H4 (cell line): ENCODE results near the gene XDH. TPM values are rescaled to one million over a fixed set of nuclear protein-coding genes. Genes with fewer than 3 reads are reported as not detected.

Experiments
- DNase-seq: peaks from one replicate; pipeline ENCODE4 v3.0.0-alpha.2; 2015; ENCODE audit warnings: low spot score
- total RNA-seq: library from RNA; depleted of rRNA; stranded (reverse); fragments of >200 nt; shearing (Covaris generic); gene quantifications from 2 replicates; pipeline ENCODE4 v1.2.3, GENCODE V29; 2014

Gene XDH
- total RNA-seq, 1 experiment from 2014 or later: 0.33 TPM

DNA sequence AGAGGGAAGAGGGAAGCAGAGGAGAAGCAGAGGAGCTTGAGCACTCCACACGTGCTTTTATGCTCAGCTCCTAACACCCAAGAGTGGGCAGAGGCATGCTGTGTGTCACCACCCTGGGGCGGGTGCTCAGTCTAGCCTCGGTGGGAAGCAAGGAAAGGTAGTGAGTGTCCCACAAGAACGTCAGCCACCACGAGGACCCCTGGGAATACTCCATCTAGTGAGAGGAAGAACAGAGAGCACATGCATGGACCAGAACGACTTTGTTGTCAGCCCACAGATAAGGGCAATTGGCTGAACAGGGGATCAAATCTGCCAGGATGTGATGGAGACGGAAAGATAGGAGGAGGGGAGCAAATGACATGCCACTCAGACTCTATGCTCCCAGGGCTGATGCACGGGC lies 83.4 kb downstream of the XDH start:
- no peak for DNase-seq

DNA sequence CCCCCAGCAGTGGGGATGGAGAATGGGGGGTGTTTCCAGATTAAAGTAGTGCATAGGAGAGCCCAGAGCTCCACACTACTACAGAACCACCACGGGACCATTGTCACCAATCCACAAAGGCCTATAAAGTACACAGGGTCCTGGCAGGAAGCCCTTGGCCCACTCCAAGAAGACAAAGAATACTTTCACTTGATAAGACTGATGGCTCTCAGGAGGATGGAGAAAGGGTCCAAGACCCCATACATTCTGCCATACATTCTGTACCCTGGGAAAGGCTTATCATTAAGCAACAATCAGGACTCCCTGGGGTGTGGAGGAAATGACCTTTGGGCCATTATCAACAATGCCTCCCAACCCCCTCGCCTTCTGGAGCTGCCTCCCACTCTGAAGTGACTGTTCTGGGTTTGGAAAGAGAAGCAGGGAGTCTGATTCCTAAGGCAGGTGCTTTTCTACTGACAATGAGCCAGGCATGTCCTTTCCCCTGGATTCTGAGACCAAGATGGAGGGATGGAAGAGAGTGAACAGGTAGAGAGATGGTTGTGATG lies 85.4 kb downstream of the XDH start:
- no peak for DNase-seq

DNA sequence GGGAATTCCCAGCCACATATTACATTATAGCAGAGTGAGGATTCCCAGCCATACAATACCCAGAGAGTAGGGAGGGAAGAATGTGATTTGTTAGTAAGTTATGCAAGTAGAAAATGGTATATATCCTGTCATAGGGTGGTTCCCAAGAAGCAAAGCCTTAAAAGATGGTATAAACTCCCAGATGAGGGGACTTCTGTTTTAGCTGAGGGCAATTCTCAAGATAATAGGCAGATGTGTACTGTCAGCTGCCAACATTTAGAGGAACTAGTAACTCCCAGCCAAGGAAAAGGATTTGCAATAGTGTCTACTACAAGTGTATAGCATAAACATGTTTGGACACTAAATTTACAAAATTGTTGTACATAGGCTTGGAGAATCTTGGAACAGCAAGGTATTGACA lies 86.5 kb downstream of the XDH start:
- DNase-seq: no peak

DNA sequence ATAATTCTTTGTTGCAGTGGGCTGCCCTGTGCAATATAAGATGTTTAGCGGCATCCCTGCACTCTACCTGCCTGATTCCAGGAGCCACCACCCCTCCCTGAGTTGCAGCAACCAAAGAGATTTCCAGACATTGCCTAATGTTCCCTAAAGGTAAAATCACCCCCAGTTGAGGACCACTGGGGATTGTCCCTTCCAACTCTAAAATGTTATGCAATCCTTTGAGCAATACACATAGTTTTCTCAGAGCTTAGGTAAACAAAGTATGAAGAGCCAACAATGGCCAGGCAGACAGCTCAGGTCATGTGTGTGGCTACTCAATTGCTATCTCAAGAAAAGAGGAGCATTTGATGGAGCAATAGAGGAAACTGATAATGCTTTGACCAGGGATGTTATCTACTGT lies 87.0 kb downstream of the XDH start:
- DNase-seq: no peak

DNA sequence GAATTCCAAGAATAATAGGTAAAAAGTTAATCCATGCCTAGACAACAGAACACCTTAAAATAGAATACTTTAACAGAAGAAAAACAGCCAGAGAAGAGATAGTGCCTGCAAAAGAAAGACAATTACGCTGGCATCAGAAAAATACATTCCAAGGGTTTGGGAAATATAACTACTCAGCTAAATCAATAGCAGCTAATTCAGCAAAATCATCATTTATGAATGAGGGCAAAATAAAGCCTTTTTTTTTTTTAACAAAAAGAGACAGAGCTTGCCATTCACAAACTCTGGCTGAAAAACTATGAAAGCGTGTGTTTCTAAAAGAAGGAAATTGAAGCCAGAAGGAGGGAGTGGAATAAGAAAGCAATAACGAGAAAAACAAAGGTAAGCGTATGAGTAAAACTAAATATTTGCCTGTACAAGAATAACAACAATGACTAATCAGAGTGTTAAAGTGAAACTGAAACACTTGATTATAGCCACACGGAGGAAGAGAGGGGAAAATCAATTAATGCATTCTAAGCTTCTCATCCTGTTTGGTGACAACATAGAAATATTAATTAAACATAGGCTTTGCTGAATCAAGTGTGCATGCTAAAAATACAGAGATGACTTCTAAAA lies 90.4 kb downstream of the XDH start:
- peak; percentile 9 for DNase-seq

DNA sequence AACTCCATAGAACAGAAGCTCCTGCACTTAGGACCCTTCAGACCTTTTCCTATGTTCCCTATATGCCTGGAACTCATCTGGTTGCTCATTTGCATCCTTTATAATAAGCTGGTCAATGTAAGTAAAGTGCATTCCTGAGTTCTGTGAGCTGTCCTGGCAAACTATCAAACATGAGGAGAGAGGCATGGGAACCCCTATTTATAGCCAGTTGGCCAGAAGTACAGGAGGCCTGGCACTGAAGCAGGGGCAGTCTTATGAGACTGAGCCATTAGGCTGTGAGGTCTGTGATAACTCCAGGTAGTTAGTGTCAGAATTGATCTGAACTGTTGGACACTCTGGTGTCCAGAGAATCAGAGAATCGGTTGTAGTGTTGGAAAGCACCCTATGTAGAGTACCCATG lies 92.2 kb downstream of the XDH start:
- no peak for DNase-seq

DNA sequence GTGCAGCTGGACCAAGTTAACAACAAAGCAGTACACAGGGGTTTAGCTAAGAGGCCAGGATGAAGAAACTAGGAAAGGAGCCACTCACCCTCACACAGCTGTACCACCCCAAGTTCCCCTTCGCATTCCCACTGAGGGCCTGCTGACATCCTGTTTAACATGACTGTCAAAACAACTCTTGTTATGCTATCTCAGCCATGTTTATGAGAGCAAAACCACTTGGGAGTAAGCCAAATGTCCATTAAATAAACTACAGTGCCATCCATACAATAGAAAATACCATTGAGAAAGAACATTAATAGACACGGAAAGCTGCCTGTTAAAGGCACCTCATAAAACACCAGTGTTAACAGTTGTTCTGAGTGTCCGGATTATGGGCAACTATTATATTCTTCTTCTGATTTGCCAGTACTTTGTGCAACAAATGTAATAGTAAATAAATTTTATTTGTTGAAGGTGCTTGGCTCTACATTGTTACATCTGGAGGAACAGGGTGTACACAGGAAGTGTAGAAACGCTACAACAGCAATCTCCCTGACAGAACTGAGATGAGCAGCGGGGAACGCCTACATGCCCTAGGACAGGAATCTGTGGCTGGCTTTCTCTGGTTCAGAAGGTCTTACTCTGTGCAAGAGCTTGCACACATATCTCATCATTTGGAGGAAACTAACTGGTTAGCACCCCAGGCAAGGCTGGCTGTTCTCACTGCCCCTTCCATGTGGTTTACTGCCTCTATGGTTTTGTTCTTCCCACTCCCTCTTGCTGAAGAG lies 95.0 kb downstream of the XDH start:
- peak; percentile 68 for DNase-seq

DNA sequence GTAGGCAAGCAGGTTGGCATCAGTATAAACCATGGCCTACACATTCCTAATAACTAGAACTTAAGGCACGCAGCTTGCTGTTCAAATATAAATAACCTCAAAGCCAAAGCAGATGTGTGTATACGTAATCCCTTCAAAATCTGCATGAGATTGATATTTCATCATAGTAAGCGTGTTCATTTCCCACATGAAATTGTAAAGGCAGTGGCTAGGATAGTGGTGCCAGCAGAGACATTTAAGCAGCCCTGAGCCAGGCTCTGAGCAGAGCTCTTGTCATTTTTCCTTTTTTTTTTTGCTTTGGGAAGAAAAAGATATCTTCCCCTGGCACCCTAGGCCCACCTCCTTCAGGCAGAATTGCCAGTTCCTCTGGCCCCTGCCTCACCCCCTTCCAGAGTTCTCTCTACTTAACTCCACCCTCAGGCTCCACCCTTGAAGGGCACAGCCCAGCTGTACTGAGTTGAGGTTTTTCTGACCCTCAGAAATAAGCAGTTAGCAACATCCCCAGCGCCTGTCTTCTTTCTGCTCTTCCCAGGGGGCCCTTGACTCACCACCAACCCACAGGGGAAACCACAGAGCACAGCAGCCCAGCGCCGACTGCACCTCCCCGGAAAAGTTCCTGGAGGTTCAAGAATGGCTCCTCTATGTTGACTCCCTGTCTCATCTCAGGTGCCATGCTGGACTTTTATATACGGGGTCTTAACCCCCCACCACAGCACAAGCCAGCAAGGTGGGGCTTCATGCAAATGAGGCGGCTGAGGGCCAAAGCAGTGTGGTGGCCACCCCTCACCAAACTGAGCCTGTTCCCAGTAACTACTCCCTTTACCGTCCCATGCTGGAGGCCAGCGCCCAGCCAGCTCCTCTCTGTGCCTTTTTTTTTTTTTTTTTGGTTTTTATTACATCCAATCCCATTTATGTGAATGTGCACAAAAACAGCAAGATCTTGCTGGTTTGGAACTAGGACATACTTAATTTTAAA lies 95.9 kb downstream of the XDH start:
- DNase-seq: peak; percentile 66

DNA sequence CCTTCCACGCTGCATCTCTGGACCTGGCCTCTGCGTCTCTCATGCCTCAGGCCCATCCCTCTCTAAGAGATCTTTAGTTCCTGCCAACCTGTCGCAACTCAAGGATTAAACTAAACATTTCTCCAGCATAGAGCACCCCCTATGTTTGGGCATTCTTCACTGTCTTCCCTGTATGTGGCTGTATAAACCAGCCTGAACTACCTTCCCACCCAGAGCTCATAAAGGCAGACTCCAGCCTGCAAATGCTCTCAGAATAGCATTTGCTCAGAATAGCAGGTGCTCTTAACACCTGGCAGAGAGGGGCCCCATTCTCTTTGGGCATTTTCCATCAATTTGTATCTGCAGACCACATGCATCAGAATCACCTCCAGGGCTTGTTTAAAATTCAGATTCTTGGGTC lies 97.1 kb downstream of the XDH start:
- no peak for DNase-seq

DNA sequence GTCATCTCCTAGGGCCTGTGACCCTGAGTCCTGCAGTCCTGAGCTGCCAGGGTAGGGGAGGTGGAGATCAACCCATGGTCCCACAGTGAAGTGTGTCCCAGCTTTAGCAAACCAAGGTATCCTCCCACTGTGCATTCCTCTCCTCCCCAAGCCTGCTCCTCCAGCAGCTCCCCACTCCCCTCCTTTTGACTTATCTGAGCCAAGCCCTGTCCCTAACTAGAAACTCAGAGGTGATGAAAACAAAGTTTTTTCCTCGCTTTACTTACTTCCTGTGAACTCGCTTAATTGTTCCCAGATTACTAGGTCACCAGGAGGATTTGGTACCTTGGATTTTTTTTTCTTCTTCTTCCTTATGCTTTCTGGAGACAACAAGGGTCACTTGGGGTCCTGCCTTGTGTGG lies 99.8 kb downstream of the XDH start:
- DNase-seq: no peak

DNA sequence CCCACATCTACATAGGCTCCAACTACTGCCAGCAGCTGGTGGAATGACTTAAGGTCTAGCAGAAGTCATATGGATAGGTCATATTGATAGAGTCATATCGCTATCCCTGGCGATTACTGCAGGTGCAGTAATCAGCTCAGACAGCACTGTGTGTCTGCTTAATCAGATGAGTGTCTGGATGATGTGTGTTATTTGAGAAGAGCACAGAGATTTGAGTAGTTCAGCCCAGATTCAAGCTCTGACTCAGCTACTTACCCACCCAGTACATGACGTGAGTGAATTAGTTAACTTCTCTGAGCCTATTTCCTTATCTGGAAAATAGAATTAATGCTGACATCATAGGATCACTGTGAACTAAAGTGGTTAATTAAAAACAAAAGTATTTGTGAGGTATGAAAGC lies 101.6 kb downstream of the XDH start:
- DNase-seq: no peak

DNA sequence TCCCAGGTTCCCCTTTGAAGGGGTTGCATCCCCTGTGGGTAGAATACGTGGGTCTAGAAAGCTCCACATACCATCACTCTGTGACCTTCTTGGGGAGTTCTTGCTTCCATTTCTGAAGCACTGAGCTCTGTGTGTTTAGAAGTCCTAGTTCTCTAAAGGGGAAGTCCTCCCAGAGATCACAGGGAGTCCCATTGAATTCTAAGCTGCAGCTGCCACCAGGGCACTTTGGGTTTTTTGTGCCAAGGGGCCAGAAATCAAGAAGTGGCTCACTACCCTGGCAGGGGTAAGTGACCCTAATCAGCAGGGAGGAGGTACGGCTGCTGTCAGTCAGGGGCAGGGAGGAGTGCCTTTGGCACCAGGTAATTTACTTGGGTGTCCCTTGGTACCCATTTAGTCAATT lies 109.7 kb downstream of the XDH start:
- DNase-seq: no peak

DNA sequence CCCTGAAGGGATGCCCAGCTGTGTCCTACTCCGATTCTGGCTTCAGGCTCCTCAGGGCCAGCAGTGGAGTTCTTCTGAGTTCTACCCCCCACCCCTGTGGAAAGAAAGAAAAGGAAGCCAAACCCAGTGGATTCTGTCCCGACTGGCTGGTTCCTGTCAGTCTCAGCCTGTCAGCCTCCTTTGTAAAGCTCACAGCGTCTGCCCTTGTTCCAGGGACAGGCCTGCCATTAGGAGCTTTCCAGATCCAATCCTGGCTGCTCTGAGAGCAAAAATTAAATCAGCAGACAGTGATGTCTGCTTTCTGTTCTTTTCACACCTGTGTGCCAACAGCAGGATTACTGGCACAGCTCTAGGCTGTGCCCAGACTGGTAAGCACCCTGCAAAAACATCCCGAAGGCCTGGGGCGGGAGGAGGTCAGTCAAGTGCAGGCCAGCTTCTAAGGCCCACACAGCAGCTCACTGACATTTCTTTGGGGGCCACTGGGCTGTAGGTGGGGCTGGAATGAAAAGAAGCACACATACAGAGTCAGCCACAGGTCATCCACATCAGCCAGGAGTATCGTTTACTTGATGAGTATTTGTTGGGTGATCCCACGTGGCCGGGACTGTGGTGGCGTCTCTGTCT lies 111.5 kb downstream of the XDH start:
- DNase-seq: no peak

DNA sequence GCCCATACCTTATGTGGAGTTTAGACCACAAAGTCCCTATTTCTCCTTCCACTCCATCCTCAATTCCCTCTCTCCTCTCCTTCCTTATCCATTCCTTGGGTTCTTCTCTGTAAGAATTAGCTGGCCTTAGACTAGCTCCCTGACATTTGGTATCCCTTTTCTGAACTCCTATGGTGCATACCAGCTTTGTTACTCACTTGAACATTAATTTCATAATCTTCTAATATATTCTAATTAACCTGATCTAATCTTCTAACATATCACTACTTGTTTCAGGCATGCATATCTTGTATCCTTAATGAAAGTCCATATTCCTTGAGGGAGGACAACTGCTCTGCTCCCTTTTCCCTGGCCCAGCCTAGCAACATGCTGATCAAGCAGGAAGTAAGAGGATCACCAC lies 114.2 kb downstream of the XDH start:
- DNase-seq: no peak

DNA sequence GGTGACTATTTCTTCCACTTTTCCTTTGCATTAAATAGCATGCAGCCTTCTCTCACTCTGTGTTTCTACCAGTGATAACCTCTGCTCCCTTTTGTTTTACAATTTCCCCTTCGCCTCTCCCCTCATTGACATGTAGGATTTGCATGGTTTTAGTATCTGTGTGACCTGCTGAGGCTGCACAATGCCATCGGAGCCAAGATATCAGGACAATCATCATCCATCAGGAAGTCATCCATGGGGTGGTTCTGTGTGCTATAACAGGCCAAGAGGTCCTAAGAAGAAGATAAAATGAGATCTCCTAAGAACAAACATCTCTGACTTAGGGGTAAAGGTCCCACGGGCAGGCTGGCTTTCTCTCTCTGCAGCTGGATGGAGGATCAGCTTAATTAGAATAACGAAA lies 115.0 kb downstream of the XDH start:
- no peak for DNase-seq

DNA sequence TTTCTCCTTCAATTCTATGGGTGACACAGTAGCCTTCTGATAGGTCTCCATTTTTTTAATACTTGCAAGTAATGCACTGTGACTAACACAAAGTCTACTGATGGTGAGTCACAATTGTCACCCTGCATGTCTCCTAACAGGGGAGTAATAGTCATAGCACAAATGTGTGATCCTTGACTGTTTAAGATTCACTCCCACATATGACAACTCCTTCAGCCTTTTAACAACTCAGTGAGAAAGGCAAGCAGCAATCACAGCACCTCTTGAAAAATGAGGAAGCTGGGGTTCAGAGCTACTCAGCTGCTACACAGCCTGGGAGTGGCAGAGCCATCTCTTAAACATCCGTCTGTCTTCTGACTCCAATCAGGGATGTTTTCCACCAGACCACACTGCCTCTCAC lies 116.8 kb downstream of the XDH start:
- DNase-seq: no peak

DNA sequence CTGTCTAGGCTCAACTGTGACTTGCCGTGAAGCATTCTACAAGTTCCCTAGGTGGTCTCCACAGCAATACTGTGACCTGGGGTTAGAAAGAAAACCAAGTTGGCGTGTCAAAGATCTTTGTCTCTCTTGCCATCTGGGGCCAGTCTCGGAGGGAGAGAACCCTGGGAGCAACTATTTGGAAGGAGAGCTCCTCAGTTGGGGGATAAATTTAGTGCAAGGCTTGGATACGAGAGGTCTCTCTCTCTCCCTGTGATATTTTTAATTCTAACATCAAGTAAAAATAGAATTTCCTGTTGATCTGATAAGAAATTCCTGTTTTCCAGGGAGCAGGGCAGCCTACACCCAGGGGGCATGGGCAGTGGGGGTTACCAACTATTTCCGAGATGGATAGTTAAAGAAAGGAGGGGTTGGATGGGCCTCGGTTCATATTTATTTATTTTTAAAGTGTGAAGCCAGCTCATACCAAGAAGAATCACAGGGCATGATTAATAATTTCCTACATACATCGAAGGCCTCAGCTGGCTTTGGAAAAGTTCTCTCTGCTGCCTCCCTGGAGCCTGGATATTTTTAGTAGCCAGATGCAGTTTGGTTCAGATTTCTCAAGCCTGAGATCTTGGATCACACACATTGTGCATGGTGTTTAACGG lies 117.8 kb downstream of the XDH start:
- DNase-seq: no peak

DNA sequence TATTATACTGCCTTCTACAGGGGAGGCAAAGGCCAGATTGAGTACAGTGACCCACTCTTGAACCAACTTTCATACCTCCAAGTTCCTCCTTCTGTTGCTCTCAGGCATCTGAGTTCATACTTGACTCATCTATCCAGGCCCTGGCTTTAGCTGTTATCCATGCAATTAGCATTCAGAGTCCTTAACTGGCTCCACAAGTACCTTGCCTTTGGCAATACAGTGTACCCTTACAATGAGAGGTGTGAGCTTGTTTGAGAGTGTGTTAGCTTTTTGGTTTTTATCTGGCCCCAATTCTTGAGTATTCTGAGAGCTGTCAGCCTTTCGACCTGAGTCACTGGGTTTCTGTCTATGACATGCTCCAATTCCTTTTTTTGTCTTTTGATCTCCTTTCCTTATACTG lies 120.3 kb downstream of the XDH start:
- DNase-seq: no peak

DNA sequence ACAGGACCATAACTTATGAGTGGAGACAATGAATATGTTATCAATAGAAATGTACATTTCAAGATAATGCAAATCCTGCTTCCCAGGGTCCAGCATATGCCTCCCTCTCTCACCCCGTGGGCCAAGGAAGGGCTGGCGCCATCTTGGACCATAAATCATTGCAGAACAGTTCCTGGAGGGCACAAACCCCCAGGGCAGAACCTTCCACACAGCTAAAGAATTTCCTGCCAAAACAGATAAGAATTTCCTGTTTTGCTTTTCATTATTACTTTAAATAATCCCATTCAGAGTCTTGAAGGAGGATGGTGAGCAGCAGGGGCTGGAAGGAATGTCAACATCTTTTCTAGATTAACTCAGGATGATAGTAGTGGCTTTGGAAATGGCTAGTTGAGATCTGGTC lies 126.9 kb downstream of the XDH start:
- no peak for DNase-seq

DNA sequence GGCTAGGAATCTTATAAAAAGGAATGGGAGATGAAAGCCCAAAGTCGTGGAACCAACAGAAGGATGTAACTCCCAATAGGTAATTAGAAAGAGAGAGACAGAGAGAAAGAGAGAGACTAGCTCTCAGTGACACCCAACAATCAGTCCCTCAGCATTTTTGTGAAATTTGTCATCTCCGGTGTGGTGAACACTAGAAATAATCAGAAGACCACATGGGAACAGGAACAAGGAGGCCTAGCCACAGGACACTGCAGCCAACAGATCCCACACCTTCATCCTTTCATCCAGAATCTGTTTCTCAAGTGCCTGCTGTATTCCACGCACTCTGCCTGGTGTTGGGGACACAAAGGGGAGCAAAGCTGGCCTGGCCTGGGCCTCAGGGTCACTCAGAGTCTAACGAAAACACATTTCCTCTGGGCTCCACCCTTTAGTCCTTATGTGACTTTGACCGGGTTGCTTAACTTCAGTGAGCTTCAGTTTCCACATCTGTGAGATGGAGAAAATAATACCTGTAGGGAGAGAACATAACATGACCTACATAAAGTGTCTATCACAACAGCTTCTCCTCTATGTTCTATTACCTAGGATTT lies 127.5 kb downstream of the XDH start:
- peak; percentile 25 for DNase-seq

DNA sequence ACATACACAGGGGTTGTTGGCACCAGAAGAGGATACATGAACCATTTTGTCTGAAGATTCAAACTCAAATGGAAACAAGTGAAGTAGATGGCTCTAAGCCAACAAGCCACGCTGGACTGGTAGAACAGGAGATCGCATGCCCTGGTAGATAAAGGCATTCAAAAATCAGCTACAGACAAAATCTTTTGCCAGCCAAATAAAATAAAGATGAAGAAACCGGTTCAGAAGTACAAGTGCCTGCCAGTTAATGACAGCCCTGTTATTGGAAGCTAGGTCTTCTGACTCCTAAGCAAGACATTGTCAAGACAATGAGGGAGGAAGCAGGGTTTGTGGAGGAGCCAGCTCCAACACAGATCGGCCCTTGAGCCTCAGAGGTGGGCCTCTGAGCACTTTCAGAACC lies 128.3 kb downstream of the XDH start:
- no peak for DNase-seq
